Measurements from ENCODE around the gene PLEKHA5. TPM values are rescaled to one million over a fixed set of nuclear protein-coding genes. Genes with fewer than 3 reads are reported as not detected.

PLEKHA5 gene
- total and polyA plus RNA-seq, 2 experiments from 2014 or later, result 82.8 to 112 TPM

- TF ChIP-seq STAT1 (IDR thresholded peaks at IDR 0.05; ENCODE audit: unreplicated experiment) (no peak), EZH2 (IDR thresholded peaks at IDR 0.05; ENCODE audit: low read depth, unreplicated experiment) (no peak), REST (IDR thresholded peaks at IDR 0.05; ENCODE audit: unreplicated experiment) (no peak), POLR2AphosphoS5 (IDR thresholded peaks at IDR 0.05; ENCODE audit: low read depth) (no peak), EZH2phosphoT487 (IDR thresholded peaks at IDR 0.05; ENCODE audit: unreplicated experiment) (no peak), JUNB (IDR thresholded peaks at IDR 0.05; ENCODE audit: unreplicated experiment) (no peak), NANOG (IDR thresholded peaks at IDR 0.05; ENCODE audit: borderline replicate concordance) (no peak), CTCF (conservative IDR thresholded peaks at IDR 0.05; ENCODE audit: low read depth in 2 of 2) (no peak), ETS1 (IDR thresholded peaks at IDR 0.05) (no peak)
These were observed 170.2 kb downstream of the PLEKHA5 start (continued) for GRCh38 chr12:19299765-19300164.

DNA sequence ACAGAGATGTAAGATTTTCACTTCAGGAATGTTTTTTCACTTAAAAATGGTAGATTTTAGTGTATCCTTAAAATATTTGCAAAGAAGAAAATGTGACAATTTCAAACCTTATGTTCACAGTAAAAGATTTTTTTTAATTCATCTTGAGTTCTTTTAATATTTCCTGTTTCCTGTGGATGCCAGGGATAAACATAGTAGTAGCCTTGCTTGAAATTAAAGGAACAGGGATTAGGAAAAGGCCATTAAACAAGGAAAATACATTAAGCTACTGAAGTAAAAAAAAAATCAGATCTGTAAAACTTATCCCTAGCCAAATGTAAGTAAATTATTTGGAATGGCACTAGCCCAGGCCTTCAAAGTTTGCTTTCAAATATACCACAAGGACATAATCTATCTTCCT is 171.7 kb downstream of the PLEKHA5 start:
- Histone ChIP-seq H3K27me3 (ENCODE audit: insufficient read depth) (no peaks in the 10 kb centered on the region), H3F3A (replicated peaks; ENCODE audit: low read depth) (no peaks in the 10 kb centered on the region), H3K4me2 (no peak overlapping the region), H3K9me2 (ENCODE audit: insufficient read depth) (no peaks in the 10 kb centered on the region), H3K4me3 (no peak overlapping the region), H2AFZ (no peak overlapping the region), H3K4me1 (ENCODE audit: insufficient read depth) (peaks cover 9% of the 10 kb centered on the region; the same call in 1 of the 2 replicates), H3K79me2 (replicated peaks; ENCODE audit: insufficient read depth) (no peaks in the 10 kb centered on the region), H3K27ac (ENCODE audit: low read depth) (no peak overlapping the region), H3K36me3 (ENCODE audit: insufficient read depth) (no peaks in the 10 kb centered on the region), H4K20me1 (replicated peaks; ENCODE audit: insufficient read depth) (no peaks in the 10 kb centered on the region)
- Mint-ChIP-seq H3K36me3 (ENCODE audit: low read depth) (peaks cover 42% of the 10 kb centered on the region), H3K4me1 (peaks cover 16% of the 10 kb centered on the region; the same call in 2 of the 3 replicates), H3K27ac (no peak overlapping the region), H3K4me3 (no peak overlapping the region), H3K9me3 (no peaks in the 10 kb centered on the region), H3K27me3 (ENCODE audit: insufficient read depth, low read depth, poor library complexity) (peaks cover 13% of the 10 kb centered on the region)
- DNase-seq (ENCODE audit: low spot score), result no peak
- no peak for ATAC-seq
- TF ChIP-seq CREB1 (CRISPR knock-in tag; IDR thresholded peaks at IDR 0.05; ENCODE audit: low read depth) (no peak), POLR2AphosphoS5 (IDR thresholded peaks at IDR 0.05; ENCODE audit: low read depth) (no peak), CTCF (conservative IDR thresholded peaks at IDR 0.05; ENCODE audit: low read depth in 2 of 2) (no peak), JUNB (IDR thresholded peaks at IDR 0.05; ENCODE audit: unreplicated experiment) (no peak), EZH2 (IDR thresholded peaks at IDR 0.05; ENCODE audit: low read depth, unreplicated experiment) (no peak), ZNF114 (CRISPR knock-in tag; IDR thresholded peaks at IDR 0.05) (no peak), ETS1 (IDR thresholded peaks at IDR 0.05) (no peak)

All from GM23338 (cell line).